ENCODE measurements around the gene UBE2D4. TPM values are rescaled to one million over a fixed set of nuclear protein-coding genes. Genes with fewer than 3 reads are reported as not detected.

UBE2D4 gene
- total and polyA plus RNA-seq, 9 of the 15 experiments (the other 6 are each of a cell fraction or from before 2014, with no cell fraction given): 3.3 to 16.2 (median 7.5) TPM

DNA sequence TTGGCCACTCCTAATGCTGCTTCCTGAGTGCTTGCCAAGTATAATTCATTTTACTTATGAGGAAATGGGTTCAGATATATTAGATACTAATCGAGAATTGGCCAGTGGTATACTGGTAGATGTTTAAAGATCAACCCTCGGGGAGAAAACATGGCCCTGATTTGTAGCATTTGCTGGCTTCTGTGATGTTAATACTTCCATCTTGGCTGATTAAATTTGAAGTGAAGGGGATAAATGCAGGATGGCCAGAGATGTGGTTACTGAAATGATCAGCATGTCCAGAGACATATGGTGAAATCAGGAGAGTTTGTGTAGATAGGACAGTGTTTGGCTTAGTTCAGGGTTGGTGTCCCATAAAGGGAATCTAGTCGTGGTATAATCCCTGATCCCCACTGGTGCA is 11.2 kb downstream of the UBE2D4 start:
- Histone ChIP-seq H4K20me1 (replicated peaks; ENCODE audit: control insufficient read depth, insufficient read depth, low read length) (no peaks in the 10 kb centered on the region), H3K27ac (ENCODE audit: extremely low read depth, low read depth, low read length) (no peak overlapping the region), H3K36me3 (ENCODE audit: control insufficient read depth, insufficient read depth, low read length) (no peaks in the 10 kb centered on the region), H3K4me1 (replicated peaks in 1 of 2; ENCODE audit: control insufficient read depth in 2 of 2, insufficient read depth in 2 of 2, low read length in 2 of 2) (no peaks in the 10 kb centered on the region), H3K27me3 (ENCODE audit: control insufficient read depth in 2 of 2, insufficient read depth in 2 of 2, low read length in 2 of 2) (no peaks in the 10 kb centered on the region), H3K4me3 (no peak overlapping the region), H3K9me1 (ENCODE audit: control insufficient read depth, insufficient read depth, low read length) (no peaks in the 10 kb centered on the region), H3K9ac (ENCODE audit: insufficient read depth in 1 of 2, low read depth in 2 of 2, low read length in 2 of 2) (no peak overlapping the region), H3K4me2 (ENCODE audit: insufficient read depth, low read length) (no peak overlapping the region), H3K9me3 (replicated peaks; ENCODE audit: control insufficient read depth, insufficient read depth, low read depth, low read length) (no peaks in the 10 kb centered on the region), H2AFZ (ENCODE audit: low read depth, low read length) (no peak overlapping the region), H3K79me2 (ENCODE audit: control insufficient read depth, insufficient read depth, low read length) (no peaks in the 10 kb centered on the region)
- intact Hi-C loops (cut with micrococcal nuclease) (no loop called here), in situ Hi-C loops (cut with MboI) (no loop called here)
- ChIA-PET POLR2A (no interaction called here), CTCF (ENCODE audit: low intra/inter-chr PET ratio) (no interaction called here)
- ATAC-seq (no peak), DNase-seq (ENCODE audit: extremely low read depth in 1 of 4, low spot score in 3 of 4) (no peak), FAIRE-seq (no peak)
- no TSS peak for BruUV-seq (replicated peaks)
- TF ChIP-seq FUS (optimal IDR thresholded peaks at IDR 0.05; ENCODE audit: low read depth, low read length) (no peak), ZNF696 (CRISPR knock-in tag; conservative IDR thresholded peaks at IDR 0.05) (no peak)
- 21% methylated on average over 3 of the region's 3 CpGs for WGBS (ENCODE audit: insufficient coverage, low coverage, missing lambda C conversion rate)

DNA sequence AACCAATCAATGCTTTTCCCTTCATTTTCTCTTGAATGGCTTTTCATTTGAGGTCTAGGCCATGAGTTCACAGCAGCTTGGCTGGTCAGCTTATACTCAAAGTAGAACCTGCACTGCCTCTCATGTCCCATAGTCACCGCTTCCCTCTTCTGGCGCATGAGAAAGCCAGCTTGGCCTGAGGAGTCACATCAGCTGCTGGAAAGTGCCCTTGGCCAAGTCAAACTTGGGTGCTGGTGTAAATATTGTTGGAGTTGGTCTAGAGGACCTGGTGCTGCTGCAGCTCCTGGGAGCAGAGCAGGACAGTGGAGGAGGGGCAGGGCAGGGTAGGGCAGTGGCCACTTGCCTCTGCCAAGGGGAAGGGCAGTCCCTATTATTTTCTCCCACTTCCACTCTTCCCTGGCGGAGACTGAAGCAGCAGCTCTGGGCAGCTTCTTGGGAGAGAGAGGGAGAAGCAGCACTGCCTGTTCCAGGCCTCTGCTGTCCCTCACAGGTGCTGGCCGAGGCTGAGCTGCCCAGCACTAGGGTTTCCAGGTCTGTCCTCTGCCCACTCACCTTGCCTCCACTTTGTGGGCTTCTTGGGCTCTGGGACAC is 12.8 kb downstream of the UBE2D4 start:
- H4K20me1 ChIP-seq (replicated peaks; ENCODE audit: control insufficient read depth, insufficient read depth, low read length): no peaks in the 10 kb centered on the region
- no peak overlapping the region for H2AFZ ChIP-seq (ENCODE audit: low read depth, low read length)
- no peaks in the 10 kb centered on the region for H3K79me2 ChIP-seq (ENCODE audit: control insufficient read depth, insufficient read depth, low read length)
- WGBS (ENCODE audit: insufficient coverage, low coverage, missing lambda C conversion rate): 81% methylated on average over 4 of the region's 4 CpGs
- POLR2A ChIA-PET: interaction anchor here (0.7 to 0.9 kb wide), 3 partner anchors 9 to 209 kb away, joined by 3 to 5 read pairs (median 5); no protein-coding TSS in a partner anchor
- no peaks in the 10 kb centered on the region; a peak in 1 of 5 replicates for H3K4me1 ChIP-seq (replicated peaks in 1 of 2; ENCODE audit: control insufficient read depth in 2 of 2, insufficient read depth in 2 of 2, low read length in 2 of 2)
- FAIRE-seq (no peak), ATAC-seq (no peak), DNase-seq (ENCODE audit: extremely low read depth in 1 of 4, low spot score in 3 of 4) (no peak)
- BruUV-seq (replicated peaks): no TSS peak
- H3K27ac ChIP-seq (ENCODE audit: extremely low read depth, low read depth, low read length): no peak overlapping the region
- no peaks in the 10 kb centered on the region for H3K36me3 ChIP-seq (ENCODE audit: control insufficient read depth, insufficient read depth, low read length)
- no peaks in the 10 kb centered on the region for H3K9me3 ChIP-seq (replicated peaks; ENCODE audit: control insufficient read depth, insufficient read depth, low read depth, low read length)
- H3K4me3 ChIP-seq: no peak overlapping the region
- intact Hi-C loops (cut with micrococcal nuclease): no loop called here
- CTCF ChIA-PET (ENCODE audit: low intra/inter-chr PET ratio): no interaction called here
- in situ Hi-C loops (cut with MboI): no loop called here
- no peaks in the 10 kb centered on the region for H3K9me1 ChIP-seq (ENCODE audit: control insufficient read depth, insufficient read depth, low read length)
- TF ChIP-seq ZNF583 (CRISPR knock-in tag; IDR thresholded peaks at IDR 0.05): no peak
- no peak for TF ChIP-seq TBL1XR1 (IDR thresholded peaks at IDR 0.05; ENCODE audit: low read length in 2 of 2)
- TF ChIP-seq SAFB2 (IDR thresholded peaks at IDR 0.05; ENCODE audit: borderline replicate concordance, low read depth, low read length, severe bottlenecking): no peak
- TF ChIP-seq SP2 (IDR thresholded peaks at IDR 0.05; ENCODE audit: extremely low read depth, low read depth, low read length, poor library complexity, severe bottlenecking): no peak
- no peak for TF ChIP-seq ADNP (tag; IDR thresholded peaks at IDR 0.05)
- no peak for TF ChIP-seq CEBPZ (IDR thresholded peaks at IDR 0.05; ENCODE audit: borderline replicate concordance, low read depth, low read length)
- TF ChIP-seq PHF20 (IDR thresholded peaks at IDR 0.05; ENCODE audit: partially characterized antibody): no peak
- TF ChIP-seq HEY1 (CRISPR knock-in tag; IDR thresholded peaks at IDR 0.05; ENCODE audit: borderline replicate concordance): no peak
- TF ChIP-seq E2F6 (IDR thresholded peaks at IDR 0.05; ENCODE audit: borderline replicate concordance in 1 of 2, extremely low read depth in 1 of 2, insufficient read depth in 1 of 2, insufficient read length in 1 of 2, low read depth in 1 of 2, low read length in 1 of 2, poor library complexity in 1 of 2, severe bottlenecking in 1 of 2): no peak
- H3K9ac ChIP-seq (ENCODE audit: insufficient read depth in 1 of 2, low read depth in 2 of 2, low read length in 2 of 2): peak overlapping the region in 1 of 2 experiments; percentile 74; a peak in 1 of 4 replicates
- no peaks in the 10 kb centered on the region for H3K27me3 ChIP-seq (ENCODE audit: control insufficient read depth in 2 of 2, insufficient read depth in 2 of 2, low read length in 2 of 2)
- no peak overlapping the region for H3K4me2 ChIP-seq (ENCODE audit: insufficient read depth, low read length)
